ENCODE results near the gene MRPS18A.

The MRPS18A gene

GRCh38 chr6:43671011-43671800, 16.4 kb downstream of the MRPS18A start:
- TF ChIP-seq TAF1 (IDR thresholded peaks at IDR 0.05; ENCODE audit: low read depth), result no peak
- no peak for TF ChIP-seq ZBTB7A (IDR thresholded peaks at IDR 0.05; ENCODE audit: low read depth)

- TF ChIP-seq MAX (IDR thresholded peaks at IDR 0.05) (no peak), CREB1 (IDR thresholded peaks at IDR 0.05; ENCODE audit: low read depth) (no peak), FOXM1 (IDR thresholded peaks at IDR 0.05; ENCODE audit: borderline replicate concordance, low read depth) (no peak), CEBPB (IDR thresholded peaks at IDR 0.05) (no peak), TCF12 (IDR thresholded peaks at IDR 0.05; ENCODE audit: low read depth) (no peak), EGR1 (IDR thresholded peaks at IDR 0.05) (no peak)
These were observed 17.0 kb downstream of the MRPS18A start for GRCh38 chr6:43670623-43670986.

- TF ChIP-seq CEBPB (IDR thresholded peaks at IDR 0.05) (no peak), USF1 (IDR thresholded peaks at IDR 0.05) (no peak), MAX (IDR thresholded peaks at IDR 0.05) (no peak), ZBTB7A (IDR thresholded peaks at IDR 0.05; ENCODE audit: low read depth) (no peak), TAF1 (IDR thresholded peaks at IDR 0.05; ENCODE audit: low read depth) (no peak), FOXM1 (IDR thresholded peaks at IDR 0.05; ENCODE audit: borderline replicate concordance, low read depth) (no peak), CREB1 (IDR thresholded peaks at IDR 0.05; ENCODE audit: low read depth) (no peak), EGR1 (IDR thresholded peaks at IDR 0.05) (no peak), NFIC (IDR thresholded peaks at IDR 0.05) (no peak), TCF12 (IDR thresholded peaks at IDR 0.05; ENCODE audit: low read depth) (no peak)
These were observed 17.5 kb downstream of the MRPS18A start for GRCh38 chr6:43669922-43670622.

- TF ChIP-seq CREB1 (IDR thresholded peaks at IDR 0.05; ENCODE audit: low read depth) (no peak), EGR1 (IDR thresholded peaks at IDR 0.05) (peak; percentile 45; the same call in 1 of the 2 replicates), REST (IDR thresholded peaks at IDR 0.05; ENCODE audit: low read depth) (peak; percentile 66)
These were observed 18.3 kb downstream of the MRPS18A start for GRCh38 chr6:43669050-43669921.

GRCh38 chr6:43668151-43669028, 19.2 kb downstream of the MRPS18A start:
- TF ChIP-seq YY1 (IDR thresholded peaks at IDR 0.05; ENCODE audit: low read depth), result no peak
- peak; percentile 41; the same call in 1 of the 2 replicates for TF ChIP-seq RAD21 (IDR thresholded peaks at IDR 0.05; ENCODE audit: low read depth)
- peak; percentile 55 for TF ChIP-seq NFIC (IDR thresholded peaks at IDR 0.05)
- peak; percentile 70 for TF ChIP-seq MAX (IDR thresholded peaks at IDR 0.05)
- TF ChIP-seq EGR1 (IDR thresholded peaks at IDR 0.05), result 0 out of 2 replicates have a peak, but pooled peaks have one; percentile 37
- no peak for TF ChIP-seq CREB1 (IDR thresholded peaks at IDR 0.05; ENCODE audit: low read depth)
- peak; percentile 42; the same call in 1 of the 2 replicates for TF ChIP-seq TCF12 (IDR thresholded peaks at IDR 0.05; ENCODE audit: low read depth)
- TF ChIP-seq TEAD4 (IDR thresholded peaks at IDR 0.05), result peak; percentile 88

GRCh38 chr6:43667245-43668150, 20.1 kb downstream of the MRPS18A start:
- TF ChIP-seq YY1 (IDR thresholded peaks at IDR 0.05; ENCODE audit: low read depth) (no peak), RAD21 (IDR thresholded peaks at IDR 0.05; ENCODE audit: low read depth) (peak; percentile 94)

Measured in Ishikawa (cell line).